ENCODE measurements around the gene BCL3.
"Not testable (repeated sequence)": the region's sequence is repeated elsewhere in the genome, so short reads cannot be mapped to it uniquely, and the experiment has no call there.

BCL3 gene

GRCh38 chr19:44748426-44749254 lies at the start of gene BCL3:
Gene BCL3 (plus strand): TSS chr19:44748708. CDS start chr19:44748791, 83 bp downstream.
- no peak for FAIRE-seq

GRCh38 chr19:44700547-44700946 lies 48.0 kb upstream of the BCL3 start:
- FAIRE-seq, result no peak

- FAIRE-seq, result no peak
These were observed 47.3 kb upstream of the BCL3 start for GRCh38 chr19:44701228-44701627.

- no peak for FAIRE-seq
These were observed 45.8 kb upstream of the BCL3 start for GRCh38 chr19:44702551-44703176.

GRCh38 chr19:44703336-44704078 lies 45.0 kb upstream of the BCL3 start:
- FAIRE-seq, result no peak

- FAIRE-seq, result no peak
These were observed 43.5 kb upstream of the BCL3 start for GRCh38 chr19:44704982-44705381.

GRCh38 chr19:44705502-44706010 lies 43.0 kb upstream of the BCL3 start:
- no peak for FAIRE-seq

GRCh38 chr19:44706506-44707236 lies 41.8 kb upstream of the BCL3 start:
- no peak for FAIRE-seq

- FAIRE-seq, result no peak
These were observed 40.7 kb upstream of the BCL3 start for GRCh38 chr19:44707794-44708193.

GRCh38 chr19:44708940-44709339 lies 39.6 kb upstream of the BCL3 start:
- FAIRE-seq, result no peak

- not testable (repeated sequence) for FAIRE-seq
These were observed 38.9 kb upstream of the BCL3 start for GRCh38 chr19:44709434-44710266.

GRCh38 chr19:44710483-44710882 lies 38.0 kb upstream of the BCL3 start:
- no peak for FAIRE-seq

- no peak for FAIRE-seq
These were observed 35.5 kb upstream of the BCL3 start for GRCh38 chr19:44712864-44713515.

- FAIRE-seq, result no peak
These were observed 33.8 kb upstream of the BCL3 start for GRCh38 chr19:44714597-44715169.

- FAIRE-seq, result no peak
These were observed 30.9 kb upstream of the BCL3 start for GRCh38 chr19:44717603-44718002.

- no peak for FAIRE-seq
These were observed 29.9 kb upstream of the BCL3 start for GRCh38 chr19:44718441-44719261.

GRCh38 chr19:44719262-44719701 lies 29.2 kb upstream of the BCL3 start:
- FAIRE-seq, result no peak

- FAIRE-seq, result not testable (repeated sequence)
These were observed 28.1 kb upstream of the BCL3 start for GRCh38 chr19:44720396-44720795.

- FAIRE-seq, result no peak
These were observed 27.6 kb upstream of the BCL3 start for GRCh38 chr19:44720945-44721344.

- FAIRE-seq, result not testable (repeated sequence)
These were observed 27.1 kb upstream of the BCL3 start for GRCh38 chr19:44721369-44721768.

Measured in colon (tissue), 2 donors.